Neural crest cell (in vitro differentiated cells): Measurements from ENCODE around the gene SPIRE2. TPM values are rescaled to one million over a fixed set of nuclear protein-coding genes. Genes with fewer than 3 reads are reported as not detected.
"Not testable (repeated sequence)": the region's sequence is repeated elsewhere in the genome, so short reads cannot be mapped to it uniquely, and the experiment has no call there.

Experiments
- DNase-seq: peaks from one replicate; pipeline ENCODE4 v3.0.0; 2021; ENCODE audit warnings: low read depth, mixed read lengths, low spot score
- H3K27ac Mint-ChIP-seq: one replicate; pipeline ENCODE4 v1.8.0; 2021; ENCODE audit warnings: mild to moderate bottlenecking, mixed read lengths; ENCODE audit not compliant: unreplicated experiment
- H3K27me3 Mint-ChIP-seq: 2 replicates; pipeline ENCODE4 v1.8.0; 2021; ENCODE audit warnings: low read depth, mild to moderate bottlenecking, mixed read lengths
- H3K36me3 Mint-ChIP-seq: 2 replicates; pipeline ENCODE4 v1.8.0; 2021; ENCODE audit warnings: low read depth, mild to moderate bottlenecking, mixed read lengths
- H3K4me1 Mint-ChIP-seq: 2 replicates; pipeline ENCODE4 v1.8.0; 2021; ENCODE audit warnings: mixed read lengths
- H3K4me3 Mint-ChIP-seq: one replicate; pipeline ENCODE4 v1.8.0; 2021; ENCODE audit warnings: mild to moderate bottlenecking, mixed read lengths
- H3K9me3 Mint-ChIP-seq: 2 replicates; pipeline ENCODE4 v1.8.0; 2021; ENCODE audit warnings: mixed read lengths
- CTCF ChIP-seq: fragments of 200-600 bp; sonication (generic); conservative IDR thresholded peaks from 2 replicates; pipeline ENCODE4 v1.5.0; 2021; ENCODE audit warnings: antibody characterized with exemption, mild to moderate bottlenecking
- total RNA-seq: library from RNA; stranded (reverse); gene quantifications from 2 replicates; pipeline ENCODE4 v1.2.1, GENCODE V29; 2021

The SPIRE2 gene
- total RNA-seq, 1 donor from 2014 or later, result 18.0 TPM

- H3K27ac Mint-ChIP-seq, result peak overlapping the region; percentile 92
- no peaks in the 10 kb centered on the region for H3K9me3 Mint-ChIP-seq
Observed at GRCh38 chr16:89821438-89822187, 6.7 kb upstream of the SPIRE2 start.

DNA sequence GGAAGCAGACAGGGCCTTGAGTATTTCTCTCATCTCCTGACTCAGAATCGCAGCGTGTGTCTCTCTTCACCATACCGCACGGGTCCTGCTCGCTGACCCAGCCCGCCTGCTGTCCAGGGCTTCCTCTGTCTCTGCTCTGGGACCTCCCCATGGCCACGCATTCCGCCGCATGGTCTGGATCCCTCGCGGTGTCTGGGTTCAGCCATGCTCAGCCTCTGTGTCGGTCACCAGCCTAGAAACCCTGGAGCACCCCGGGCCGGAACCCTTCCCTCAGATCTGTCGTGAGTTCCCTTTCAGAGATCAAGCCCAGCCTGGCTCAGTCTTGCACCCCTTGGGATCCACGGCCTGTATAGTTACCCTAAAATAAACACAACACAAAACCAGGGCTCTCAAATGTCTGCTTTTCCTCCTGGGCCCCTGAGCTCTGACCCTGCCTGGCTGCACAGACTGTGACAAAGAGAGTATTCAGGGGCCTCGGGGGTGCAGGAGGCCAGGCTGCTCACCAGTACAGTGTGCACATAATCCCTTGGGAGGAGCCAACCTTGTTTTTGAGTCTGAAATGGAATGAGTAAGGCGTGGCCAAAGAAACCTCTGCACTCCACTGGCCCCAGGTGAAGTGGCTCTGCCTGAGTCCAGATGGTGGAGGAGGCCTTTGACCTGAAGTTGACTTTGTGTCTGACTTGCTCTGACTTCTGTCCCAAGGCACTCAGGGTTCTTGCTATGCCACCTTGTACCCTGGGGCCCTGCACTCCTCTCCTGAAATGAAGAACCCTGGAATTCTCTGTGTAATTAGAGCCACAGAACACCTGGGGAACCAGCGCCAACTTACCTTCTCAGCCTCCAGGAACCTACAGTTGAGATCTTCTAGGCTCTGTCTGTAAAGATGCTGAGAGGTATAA is 5.8 kb upstream of the SPIRE2 start:
- no peak for TF ChIP-seq CTCF
- Mint-ChIP-seq H3K36me3 (peaks cover 2% of the 10 kb centered on the region), H3K27ac (peak overlapping the region; percentile 92), H3K9me3 (no peaks in the 10 kb centered on the region), H3K4me3 (peak overlapping the region; percentile 78), H3K27me3 (no peaks in the 10 kb centered on the region), H3K4me1 (peaks cover 40% of the 10 kb centered on the region)
- peak; percentile 23 for DNase-seq

More at GRCh38 chr16:89821438-89822187, 6.7 kb upstream of the SPIRE2 start:
- no peak for TF ChIP-seq CTCF
- no peak for DNase-seq
- H3K27me3 Mint-ChIP-seq, result no peaks in the 10 kb centered on the region
- peaks cover 2% of the 10 kb centered on the region for H3K36me3 Mint-ChIP-seq
- peaks cover 42% of the 10 kb centered on the region for H3K4me1 Mint-ChIP-seq
- H3K4me3 Mint-ChIP-seq, result peak overlapping the region; percentile 78

GRCh38 chr16:89823087-89823823 is 5.0 kb upstream of the SPIRE2 start:
- H3K27me3 Mint-ChIP-seq, result no peaks in the 10 kb centered on the region
- peak overlapping the region; percentile 78 for H3K4me3 Mint-ChIP-seq
- H3K36me3 Mint-ChIP-seq, result no peaks in the 10 kb centered on the region
- peak overlapping the region; percentile 6 for H3K27ac Mint-ChIP-seq
- no peaks in the 10 kb centered on the region for H3K9me3 Mint-ChIP-seq
- DNase-seq, result no peak
- H3K4me1 Mint-ChIP-seq, result peaks cover 35% of the 10 kb centered on the region
- TF ChIP-seq CTCF, result no peak

DNA sequence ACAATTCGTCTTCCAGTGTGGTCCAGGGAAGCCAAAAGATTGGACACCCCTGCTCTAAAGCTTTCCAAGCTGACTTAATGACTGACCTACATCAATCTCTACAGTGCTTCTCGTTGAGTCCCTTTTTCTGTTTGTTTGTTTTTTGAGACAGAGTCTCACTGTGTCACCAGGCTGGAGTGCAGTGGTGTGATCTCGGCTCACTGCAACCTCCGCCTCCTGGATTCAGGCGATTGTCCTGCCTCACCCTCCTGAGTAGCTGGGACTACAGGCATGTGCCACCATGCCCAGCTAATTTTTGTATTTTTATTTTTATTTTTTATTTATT is 4.5 kb upstream of the SPIRE2 start:
- not testable (repeated sequence) for H3K36me3 Mint-ChIP-seq, DNase-seq, H3K27ac Mint-ChIP-seq, H3K27me3 Mint-ChIP-seq, H3K9me3 Mint-ChIP-seq
- Mint-ChIP-seq H3K4me1 (peaks cover 30% of the 10 kb centered on the region), H3K4me3 (peak overlapping the region; percentile 78)

DNA sequence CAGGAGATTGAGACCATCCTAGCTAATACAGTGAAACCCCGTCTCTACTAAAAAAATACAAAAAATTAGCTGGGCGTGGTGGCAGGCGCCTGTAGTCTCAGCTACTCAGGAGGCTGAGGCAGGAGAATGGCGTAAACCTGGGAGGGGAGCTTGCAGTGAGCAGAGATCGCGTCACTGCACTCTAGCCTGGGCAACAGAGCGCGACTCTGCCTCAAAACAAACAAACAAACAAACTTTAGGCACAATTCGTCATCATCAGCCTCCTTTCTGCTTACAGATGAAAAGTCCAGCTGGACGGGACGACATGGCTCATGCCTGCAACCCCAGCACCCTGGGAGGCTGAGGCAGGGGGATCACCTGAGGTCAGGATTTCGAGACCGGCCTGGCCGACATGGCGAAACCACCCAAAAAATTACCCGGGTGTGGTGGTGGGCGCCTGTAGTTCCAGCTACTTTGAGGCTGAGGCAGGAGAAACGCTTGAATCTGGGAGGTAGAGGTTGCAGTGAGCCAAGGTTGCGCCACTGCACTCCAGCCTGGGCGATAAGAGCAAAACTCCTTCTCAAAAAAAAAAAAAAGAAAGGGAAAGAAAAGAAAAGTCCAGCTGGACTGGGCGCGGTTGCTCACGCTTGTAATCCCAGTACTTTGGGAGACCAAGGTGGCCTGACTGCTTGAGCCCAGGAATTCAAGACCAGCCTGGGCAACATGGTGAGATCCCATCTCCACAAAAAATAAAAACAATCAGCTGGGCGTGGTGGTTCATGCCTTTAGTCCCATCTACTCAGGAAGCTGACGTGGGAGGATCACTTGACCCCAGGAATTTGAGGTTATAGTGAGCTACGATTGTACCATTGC is 1.5 kb upstream of the SPIRE2 start:
- H3K36me3 Mint-ChIP-seq, result no peaks in the 10 kb centered on the region
- DNase-seq, result no peak
- no peak for TF ChIP-seq CTCF
- H3K9me3 Mint-ChIP-seq, result no peaks in the 10 kb centered on the region
- peaks cover 35% of the 10 kb centered on the region for H3K4me1 Mint-ChIP-seq
- no peaks in the 10 kb centered on the region for H3K27me3 Mint-ChIP-seq
- peak overlapping the region; percentile 93 for H3K4me3 Mint-ChIP-seq
- H3K27ac Mint-ChIP-seq, result no peak overlapping the region
